GM18909 (cell line): ENCODE data around the gene MINDY4.

Experiments used
- ATAC-seq: cut with Tn5 transposase; IDR thresholded peaks from one replicate; pipeline ENCODE4 v1.9.1; 2021; ENCODE audit warnings: mild to moderate bottlenecking; ENCODE audit not compliant: unreplicated experiment, poor library complexity

The MINDY4 gene

GRCh38 chr7:30936650-30937245, 165.5 kb downstream of the MINDY4 start:
- no peak for ATAC-seq

GRCh38 chr7:30937416-30937815, 166.2 kb downstream of the MINDY4 start:
- ATAC-seq, result no peak

GRCh38 chr7:30938435-30939316, 167.5 kb downstream of the MINDY4 start:
- peak; percentile 81 for ATAC-seq

GRCh38 chr7:30941582-30942323, 170.5 kb downstream of the MINDY4 start:
- no peak for ATAC-seq
